HepG2 (cell line): ENCODE data around the gene ADD2. TPM values are rescaled to one million over a fixed set of nuclear protein-coding genes. Genes with fewer than 3 reads are reported as not detected.

Experiments
- ATM ChIP-seq: fragments of 450-650 bp; IDR thresholded peaks from 2 replicates; pipeline ENCODE4 v1.7.1; 2017; ENCODE audit warnings: mild to moderate bottlenecking, borderline replicate concordance
- CHD2 ChIP-seq: IDR thresholded peaks from 2 replicates; pipeline ENCODE4 v1.6.1; 2011; ENCODE audit warnings: low read depth, low read length, improper control_type of control experiment
- FOXK1 ChIP-seq: sonication (generic); formaldehyde crosslinking; IDR thresholded peaks from 2 replicates; pipeline ENCODE4 v1.4.0; 2020; ENCODE audit warnings: low read depth, missing genetic modification reagents, borderline replicate concordance
- FOXO1 ChIP-seq: sonication (generic); formaldehyde crosslinking; IDR thresholded peaks from 2 replicates; pipeline ENCODE4 v1.4.0; 2020; ENCODE audit warnings: missing genetic modification reagents
- GFI1 ChIP-seq: sonication (generic); formaldehyde crosslinking; IDR thresholded peaks from 2 replicates; pipeline ENCODE4 v1.5.0; 2020; ENCODE audit warnings: missing genetic modification reagents, mild to moderate bottlenecking, borderline replicate concordance
- HOMEZ ChIP-seq: IDR thresholded peaks from 2 replicates; pipeline ENCODE4 v1.6.1; 2016; ENCODE audit warnings: low read depth
- JUND ChIP-seq: sonication (generic); formaldehyde crosslinking; IDR thresholded peaks from 2 replicates; pipeline ENCODE4 v1.8.0; 2022; ENCODE audit warnings: mild to moderate bottlenecking, missing genetic modification reagents
- MIER3 ChIP-seq: IDR thresholded peaks from 2 replicates; pipeline ENCODE4 v1.6.1; 2016; ENCODE audit warnings: missing compliant biosample characterization, borderline replicate concordance
- NR2F6 ChIP-seq, 2 experiments: IDR thresholded peaks; 2 replicates each; pipeline ENCODE4 v1.6.1; 2016; ENCODE audit warnings: antibody characterized with exemption in 1 of 2, mild to moderate bottlenecking in 1 of 2
- PHB2 ChIP-seq: fragments of 450-650 bp; IDR thresholded peaks from 2 replicates; pipeline ENCODE4 v1.6.1; 2018; ENCODE audit not compliant: partially characterized antibody
- RARG ChIP-seq: sonication (generic); formaldehyde crosslinking; IDR thresholded peaks from 2 replicates; pipeline ENCODE4 v1.4.0; 2020; ENCODE audit warnings: low read depth, mild to moderate bottlenecking, missing genetic modification reagents
- USF2 ChIP-seq, 2 experiments: sonication (generic) in 1 of 2; formaldehyde crosslinking in 1 of 2; IDR thresholded peaks; 2 replicates each; pipeline versions ENCODE4 v1.5.1 to v1.6.1; 2011 to 2020; ENCODE audit warnings: borderline replicate concordance in 1 of 2, low read depth in 1 of 2, low read length in 1 of 2, mild to moderate bottlenecking in 1 of 2, missing genetic modification reagents in 1 of 2, moderate library complexity in 1 of 2
- ZBTB20 ChIP-seq: sonication (generic); formaldehyde crosslinking; IDR thresholded peaks from 2 replicates; pipeline ENCODE4 v1.8.1; 2023; ENCODE audit warnings: missing genetic modification reagents, low read depth, mild to moderate bottlenecking, borderline replicate concordance
- ZNF143 ChIP-seq: sonication (generic); formaldehyde crosslinking; IDR thresholded peaks from 2 replicates; pipeline ENCODE4 v1.4.0; 2020; ENCODE audit warnings: missing genetic modification reagents
- ZNF614 ChIP-seq: IDR thresholded peaks from 2 replicates; pipeline ENCODE4 v1.6.1; 2018; ENCODE audit warnings: missing biosample characterization, missing genetic modification reagents, inconsistent platforms, borderline replicate concordance
- ZNF619 ChIP-seq: sonication (generic); formaldehyde crosslinking; IDR thresholded peaks from 2 replicates; pipeline ENCODE4 v1.4.0; 2020; ENCODE audit warnings: mild to moderate bottlenecking, missing genetic modification reagents
- ZNF713 ChIP-seq: sonication (generic); formaldehyde crosslinking; IDR thresholded peaks from 2 replicates; pipeline ENCODE4 v1.4.0; 2020; ENCODE audit warnings: mild to moderate bottlenecking, missing genetic modification reagents
- ZNF781 ChIP-seq: sonication (generic); formaldehyde crosslinking; IDR thresholded peaks from 2 replicates; pipeline ENCODE4 v1.5.1; 2020; ENCODE audit warnings: borderline replicate concordance, mild to moderate bottlenecking, missing genetic modification reagents; ENCODE audit errors: not compliant biosample characterization
- polyA plus RNA-seq, 8 experiments: library from polyadenylated mRNA; depleted of rRNA in 3 of 8; stranded (reverse) in 7 of 8; unstranded in 1 of 8; fragments of >200 nt; fragmentation: Illumina TruSeq in 4 of 8; extraction: Trizol in 4 of 8; gene quantifications; 2 replicates each; pipeline versions ENCODE4 v1.2.1 to v1.2.3, GENCODE V29; 2011 to 2016; ENCODE audit warnings: low read depth in 4 of 8, missing spikeins in 1 of 8, mixed read lengths in 1 of 8; ENCODE audit not compliant: insufficient read depth in 1 of 8
- total RNA-seq, 5 experiments: library from RNA; depleted of rRNA; stranded (reverse); fragments of >200 nt; fragmentation: Illumina TruSeq; extraction: Trizol; gene quantifications; 2 replicates each; pipeline ENCODE4 v1.2.3, GENCODE V29; 2016; ENCODE audit warnings: low read depth in 1 of 5
- TF ChIP-seq, protein P1 (sequence below): sonication (generic); formaldehyde crosslinking; IDR thresholded peaks from 2 replicates; pipeline ENCODE4 v1.5.0; 2020; ENCODE audit warnings: missing genetic modification reagents
- TF ChIP-seq, protein P2 (sequence below): sonication (generic); formaldehyde crosslinking; IDR thresholded peaks from 2 replicates; pipeline ENCODE4 v1.4.0; 2020; ENCODE audit warnings: missing genetic modification reagents
- TF ChIP-seq, protein P3 (sequence below): sonication (generic); formaldehyde crosslinking; IDR thresholded peaks from 2 replicates; pipeline ENCODE4 v1.5.1; 2020; ENCODE audit warnings: missing genetic modification reagents, mild to moderate bottlenecking, borderline replicate concordance

ADD2 gene
- total and polyA plus RNA-seq, 2 of the 13 experiments (the other 11 are each of a cell fraction or from before 2014, with no cell fraction given), result 0.05 to 0.13 TPM

GRCh38 chr2:70807102-70807827 is 39.3 kb upstream of the ADD2 start (continued):
- TF ChIP-seq HOMEZ (CRISPR knock-in tag) (0 out of 2 replicates have a peak, but pooled peaks have one; percentile 59), GFI1 (CRISPR knock-in tag) (peak; percentile 57; the same call in 1 of the 2 replicates), ZNF713 (no peak), MIER3 (CRISPR knock-in tag) (peak; percentile 88; the same call in 1 of the 2 replicates), PHB2 (no peak), JUND (CRISPR knock-in tag) (peak; percentile 81), RARG (CRISPR knock-in tag) (no peak), FOXO1 (CRISPR knock-in tag) (peak; percentile 97), CHD2 (no peak), ZNF614 (CRISPR knock-in tag) (peak; percentile 93), ATM (peak; percentile 58; the same call in 1 of the 2 replicates), ZNF781 (CRISPR knock-in tag) (peak; percentile 46), FOXK1 (CRISPR knock-in tag) (peak; percentile 84; the same call in 1 of the 2 replicates), ZNF619 (CRISPR knock-in tag) (no peak), USF2 (IDR thresholded peaks at IDR 0.05; ENCODE audit: low read depth, low read length) (no peak), USF2 (CRISPR knock-in tag; IDR thresholded peaks at IDR 0.05; ENCODE audit: borderline replicate concordance) (no peak), NR2F6 (IDR thresholded peaks at IDR 0.05) (peak; percentile 98), NR2F6 (CRISPR knock-in tag; IDR thresholded peaks at IDR 0.05) (peak; percentile 97), ZNF143 (CRISPR knock-in tag) (0 out of 2 replicates have a peak, but pooled peaks have one; percentile 41), ZBTB20 (CRISPR knock-in tag) (peak; percentile 83)
- TF ChIP-seq, protein P1, sequence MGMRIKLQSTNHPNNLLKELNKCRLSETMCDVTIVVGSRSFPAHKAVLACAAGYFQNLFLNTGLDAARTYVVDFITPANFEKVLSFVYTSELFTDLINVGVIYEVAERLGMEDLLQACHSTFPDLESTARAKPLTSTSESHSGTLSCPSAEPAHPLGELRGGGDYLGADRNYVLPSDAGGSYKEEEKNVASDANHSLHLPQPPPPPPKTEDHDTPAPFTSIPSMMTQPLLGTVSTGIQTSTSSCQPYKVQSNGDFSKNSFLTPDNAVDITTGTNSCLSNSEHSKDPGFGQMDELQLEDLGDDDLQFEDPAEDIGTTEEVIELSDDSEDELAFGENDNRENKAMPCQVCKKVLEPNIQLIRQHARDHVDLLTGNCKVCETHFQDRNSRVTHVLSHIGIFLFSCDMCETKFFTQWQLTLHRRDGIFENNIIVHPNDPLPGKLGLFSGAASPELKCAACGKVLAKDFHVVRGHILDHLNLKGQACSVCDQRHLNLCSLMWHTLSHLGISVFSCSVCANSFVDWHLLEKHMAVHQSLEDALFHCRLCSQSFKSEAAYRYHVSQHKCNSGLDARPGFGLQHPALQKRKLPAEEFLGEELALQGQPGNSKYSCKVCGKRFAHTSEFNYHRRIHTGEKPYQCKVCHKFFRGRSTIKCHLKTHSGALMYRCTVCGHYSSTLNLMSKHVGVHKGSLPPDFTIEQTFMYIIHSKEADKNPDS (CRISPR knock-in tag), result 0 out of 2 replicates have a peak, but pooled peaks have one; percentile 49
- TF ChIP-seq, protein P2, sequence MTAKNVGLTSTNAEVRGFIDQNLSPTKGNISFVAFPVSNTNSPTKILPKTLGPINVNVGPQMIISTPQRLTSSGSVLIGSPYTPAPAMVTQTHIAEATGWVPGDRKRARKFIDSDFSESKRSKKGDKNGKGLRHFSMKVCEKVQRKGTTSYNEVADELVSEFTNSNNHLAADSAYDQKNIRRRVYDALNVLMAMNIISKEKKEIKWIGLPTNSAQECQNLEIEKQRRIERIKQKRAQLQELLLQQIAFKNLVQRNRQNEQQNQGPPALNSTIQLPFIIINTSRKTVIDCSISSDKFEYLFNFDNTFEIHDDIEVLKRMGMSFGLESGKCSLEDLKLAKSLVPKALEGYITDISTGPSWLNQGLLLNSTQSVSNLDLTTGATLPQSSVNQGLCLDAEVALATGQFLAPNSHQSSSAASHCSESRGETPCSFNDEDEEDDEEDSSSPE (CRISPR knock-in tag), result no peak
- TF ChIP-seq, protein P3, sequence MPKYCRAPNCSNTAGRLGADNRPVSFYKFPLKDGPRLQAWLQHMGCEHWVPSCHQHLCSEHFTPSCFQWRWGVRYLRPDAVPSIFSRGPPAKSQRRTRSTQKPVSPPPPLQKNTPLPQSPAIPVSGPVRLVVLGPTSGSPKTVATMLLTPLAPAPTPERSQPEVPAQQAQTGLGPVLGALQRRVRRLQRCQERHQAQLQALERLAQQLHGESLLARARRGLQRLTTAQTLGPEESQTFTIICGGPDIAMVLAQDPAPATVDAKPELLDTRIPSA (CRISPR knock-in tag), result no peak
